IMR-90 (cell line): ENCODE results near the gene ATP13A2. TPM values are rescaled to one million over a fixed set of nuclear protein-coding genes. Genes with fewer than 3 reads are reported as not detected.
A peak's percentile ranks its signal among the peaks of the same experiment; 100 is the strongest.

ENCODE experiments used
- ATAC-seq: fragments of 200-7000 bp; cut with Tn5 transposase; 2 replicates; pipeline ENCODE4 v1.9.1; 2020; ENCODE audit warnings: low read depth, mild to moderate bottlenecking, moderate library complexity
- BruUV-seq: library from RNA; stranded (reverse); fragments of 400-500 nt; replicated peaks from 2 replicates; lab custom pipeline; 2021; lab: Mats Ljungman, UMichigan
- CTCF ChIA-PET: fragments of 300-600 bp; formaldehyde crosslinking; extraction: SDS; loops from one replicate; lab custom pipeline; 2021; ENCODE audit warnings: antibody characterized with exemption; lab: Yijun Ruan, JAX
- POLR2A ChIA-PET: fragments of 300-600 bp; sonication (Branson Sonifier 250); formaldehyde crosslinking; loops from one replicate; lab custom pipeline; 2022; ENCODE audit warnings: antibody characterized with exemption; ENCODE audit not compliant: unreplicated experiment; lab: Charles Lee
- DNase-seq: peaks from one replicate; pipeline ENCODE4 v3.0.0; 2013
- H2AFZ ChIP-seq: replicated peaks from 2 replicates; pipeline ENCODE3; 2013; ENCODE audit warnings: low read length, mild to moderate bottlenecking; ENCODE audit not compliant: poor library complexity
- H2AK5ac ChIP-seq: 2 replicates; pipeline ENCODE4 v1.6.1; 2013; ENCODE audit warnings: low read depth, low read length, inconsistent platforms
- H2AK9ac ChIP-seq: replicated peaks from 2 replicates; pipeline ENCODE3; 2013; ENCODE audit warnings: mild to moderate bottlenecking, low read depth, low read length, moderate library complexity; ENCODE audit not compliant: poor library complexity
- H2BK120ac ChIP-seq: 2 replicates; pipeline ENCODE4 v1.6.1; 2013; ENCODE audit warnings: low read depth, low read length, inconsistent platforms
- H2BK15ac ChIP-seq: 3 replicates; pipeline ENCODE4 v1.6.1; 2013; ENCODE audit warnings: low read depth, low read length, inconsistent platforms
- H2BK20ac ChIP-seq: 2 replicates; pipeline ENCODE4 v1.6.1; 2013; ENCODE audit warnings: low read depth, mild to moderate bottlenecking, inconsistent platforms, low read length, moderate library complexity
- H2BK5ac ChIP-seq: 2 replicates; pipeline ENCODE4 v1.6.1; 2013; ENCODE audit warnings: mild to moderate bottlenecking, low read depth, low read length, inconsistent platforms; ENCODE audit not compliant: poor library complexity, severe bottlenecking
- H3K14ac ChIP-seq: replicated peaks from 2 replicates; pipeline ENCODE4 v1.6.1; 2013; ENCODE audit warnings: low read depth, low read length, inconsistent platforms
- H3K18ac ChIP-seq: 2 replicates; pipeline ENCODE4 v1.6.1; 2013; ENCODE audit warnings: low read depth, low read length, control low read depth
- H3K23ac ChIP-seq: 2 replicates; pipeline ENCODE4 v1.6.1; 2013; ENCODE audit warnings: low read depth, low read length, inconsistent platforms
- H3K27ac ChIP-seq: 2 replicates; pipeline ENCODE4 v1.5.1; 2013; ENCODE audit warnings: mild to moderate bottlenecking, control low read depth, low read length; ENCODE audit not compliant: insufficient read depth
- H3K27me3 ChIP-seq: 2 replicates; pipeline ENCODE4 v1.6.1; 2013; ENCODE audit warnings: low read length; ENCODE audit not compliant: control insufficient read depth, insufficient read depth
- H3K36me3 ChIP-seq: 2 replicates; pipeline ENCODE4 v1.6.1; 2013; ENCODE audit warnings: low read length, mixed read lengths; ENCODE audit not compliant: control insufficient read depth, insufficient read depth
- H3K4ac ChIP-seq: 2 replicates; pipeline ENCODE4 v1.6.1; 2013; ENCODE audit warnings: low read depth, low read length, inconsistent platforms
- H3K4me1 ChIP-seq: 2 replicates; pipeline ENCODE4 v1.6.1; 2013; ENCODE audit warnings: low read length, mixed read lengths; ENCODE audit not compliant: control insufficient read depth, insufficient read depth
- H3K4me2 ChIP-seq: 2 replicates; pipeline ENCODE4 v1.6.1; 2013; ENCODE audit warnings: low read depth, mild to moderate bottlenecking, control low read depth, low read length, moderate library complexity
- H3K4me3 ChIP-seq: 2 replicates; pipeline ENCODE4 v1.5.1; 2013; ENCODE audit warnings: low read depth, mild to moderate bottlenecking, control low read depth, low read length, moderate library complexity; ENCODE audit not compliant: insufficient read depth
- H3K56ac ChIP-seq: 2 replicates; pipeline ENCODE4 v1.6.1; 2013; ENCODE audit warnings: low read length, inconsistent platforms; ENCODE audit not compliant: insufficient read depth; ENCODE audit errors: extremely low read depth
- H3K79me1 ChIP-seq, 2 experiments: 2 replicates each; pipeline ENCODE4 v1.6.1; 2013; ENCODE audit warnings: low read length in 2 of 2, inconsistent platforms in 1 of 2, low read depth in 1 of 2
- H3K9ac ChIP-seq: 2 replicates; pipeline ENCODE4 v1.6.1; 2013; ENCODE audit warnings: low read depth, low read length, control low read depth
- H3K9me1 ChIP-seq: 2 replicates; pipeline ENCODE4 v1.6.1; 2013; ENCODE audit warnings: low read length, inconsistent platforms; ENCODE audit not compliant: insufficient read depth
- H3K9me3 ChIP-seq: 2 replicates; pipeline ENCODE4 v1.6.1; 2013; ENCODE audit warnings: low read length; ENCODE audit not compliant: control insufficient read depth, insufficient read depth
- H4K20me1 ChIP-seq: 2 replicates; pipeline ENCODE4 v1.6.1; 2013; ENCODE audit warnings: low read length, inconsistent platforms; ENCODE audit not compliant: insufficient read depth
- H4K5ac ChIP-seq: 2 replicates; pipeline ENCODE4 v1.6.1; 2013; ENCODE audit warnings: mild to moderate bottlenecking, low read depth, low read length, control low read depth
- H4K8ac ChIP-seq, 2 experiments: 2 replicates each; pipeline ENCODE4 v1.6.1; 2013; ENCODE audit warnings: low read depth in 2 of 2, low read length in 2 of 2, control low read depth in 1 of 2, inconsistent platforms in 1 of 2
- H4K91ac ChIP-seq: 2 replicates; pipeline ENCODE4 v1.6.1; 2013; ENCODE audit warnings: low read depth, low read length, inconsistent platforms; ENCODE audit not compliant: insufficient read depth
- BHLHE40 ChIP-seq: fragments of 150-350 bp; IDR thresholded peaks from 2 replicates; pipeline ENCODE4 v1.6.1; 2016; ENCODE audit warnings: mild to moderate bottlenecking, low read depth, low read length
- FOS ChIP-seq: fragments of 150-350 bp; IDR thresholded peaks from 2 replicates; pipeline ENCODE4 v1.6.1; 2016; ENCODE audit warnings: low read depth, low read length
- MAZ ChIP-seq: IDR thresholded peaks from 2 replicates; pipeline ENCODE4 v1.6.1; 2012; ENCODE audit warnings: low read depth, mild to moderate bottlenecking, low read length, improper control_type of control experiment, moderate library complexity, borderline replicate concordance
- NFE2L2 ChIP-seq: fragments of 150-350 bp; IDR thresholded peaks from 2 replicates; pipeline ENCODE4 v1.6.1; 2016; ENCODE audit warnings: low read depth, mild to moderate bottlenecking, low read length
- RCOR1 ChIP-seq: IDR thresholded peaks from 2 replicates; pipeline ENCODE4 v1.6.1; 2012; ENCODE audit warnings: mild to moderate bottlenecking, low read length, improper control_type of control experiment; ENCODE audit not compliant: insufficient replicate concordance
- WGBS, 2 experiments: methylation state at CpG; one replicate each; pipeline versions ENCODE4 v1.1.5 to v1.1.7; 2013; ENCODE audit warnings: missing lambda C conversion rate in 2 of 2; ENCODE audit not compliant: insufficient read length in 1 of 2; ENCODE audit errors: extremely low coverage in 2 of 2; 5-methylcytosine and 5-hydroxymethylcytosine counted together
- dilution Hi-C: fragments of 300-500 bp; cut with HindIII; formaldehyde crosslinking; loops from one replicate; pipeline ENCODE4 v1.14.3; 2018; ENCODE audit warnings: low sequenced_read_pairs; ENCODE audit not compliant: unreplicated experiment
- in situ Hi-C: fragments of 300-500 bp; cut with MboI; formaldehyde crosslinking; loops from 3 replicates; pipeline ENCODE4 v1.14.3; 2019; ENCODE audit warnings: low sequenced_read_pairs, inconsistent platforms, mixed read lengths
- intact Hi-C: fragments of 100-400 bp; cut with micrococcal nuclease; formaldehyde crosslinking; loops from 2 replicates; pipeline ENCODE4 v1.10.0; 2022
- polyA plus RNA-seq, 3 experiments: library from polyadenylated mRNA; depleted of rRNA; stranded (reverse); fragments of >200 nt; gene quantifications; 2 replicates each; pipeline ENCODE4 v1.2.3, GENCODE V29; 2012; ENCODE audit warnings: low replicate concordance in 1 of 3
- total RNA-seq: library from RNA; depleted of rRNA; stranded (reverse); fragments of >200 nt; gene quantifications from 2 replicates; pipeline ENCODE4 v1.2.3, GENCODE V29; 2012

Gene ATP13A2
- total and polyA plus RNA-seq, 2 of the 4 experiments (the other 2 are of a cell fraction), result 5.7 to 18.9 TPM

DNA sequence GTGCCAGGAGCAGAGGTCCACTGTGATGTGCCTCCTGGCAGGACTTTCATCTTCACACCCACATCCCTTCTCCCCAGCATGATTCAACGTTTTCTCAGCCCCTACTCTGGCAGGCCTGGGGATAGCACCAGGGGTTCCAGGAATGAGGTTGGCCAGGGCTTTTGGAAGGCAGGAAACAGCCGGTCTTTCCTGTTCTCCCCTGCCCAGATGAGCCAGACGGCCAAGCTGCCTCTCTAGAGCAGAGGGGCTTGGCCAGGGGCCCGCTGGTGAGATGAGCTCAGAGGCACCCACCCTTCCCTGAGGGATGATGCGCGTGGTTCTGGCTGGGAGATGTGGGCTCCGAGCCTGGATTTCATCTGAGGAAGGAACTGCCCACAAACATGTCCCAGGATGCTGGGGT is 27.0 kb downstream of the ATP13A2 start:
- POLR2A ChIA-PET, result no interaction called here
- Histone ChIP-seq H3K79me1 (no peaks in the 10 kb centered on the region), H4K8ac (0 out of 4 replicates have a peak overlapping the region, but pooled peaks of 1 of the 2 experiments have one; percentile 14), H3K18ac (no peak overlapping the region), H3K4me2 (no peak overlapping the region), H2BK5ac (no peak overlapping the region), H3K23ac (no peak overlapping the region), H3K27me3 (no peaks in the 10 kb centered on the region), H3K4me1 (peaks cover 6% of the 10 kb centered on the region; the same call in 1 of the 2 replicates), H2AFZ (peak overlapping the region; percentile 37), H2BK15ac (no peak overlapping the region), H4K91ac (no peak overlapping the region), H3K9me1 (no peaks in the 10 kb centered on the region), H2BK20ac (no peak overlapping the region), H4K5ac (no peak overlapping the region), H3K56ac (no peak overlapping the region), H3K36me3 (peaks cover 12% of the 10 kb centered on the region), H2AK5ac (peak overlapping the region; percentile 28; the same call in 1 of the 2 replicates), H4K20me1 (no peaks in the 10 kb centered on the region; the same call in 1 of the 2 replicates), H2AK9ac (peak overlapping the region; percentile 77), H2BK120ac (no peak overlapping the region), H3K9ac (no peak overlapping the region), H3K4me3 (no peak overlapping the region), H3K4ac (peak overlapping the region; percentile 24; the same call in 1 of the 2 replicates), H3K27ac (no peak overlapping the region), H3K9me3 (no peaks in the 10 kb centered on the region), H3K14ac (no peak overlapping the region)
- no TSS peak for BruUV-seq
- intact Hi-C loops (no loop called here), in situ Hi-C loops (no loop called here), dilution Hi-C loops (no loop called here)
- TF ChIP-seq FOS (peak; percentile 31; the same call in 1 of the 2 replicates), NFE2L2 (no peak), BHLHE40 (0 out of 2 replicates have a peak, but pooled peaks have one; percentile 16), MAZ (peak; percentile 35; the same call in 1 of the 2 replicates), RCOR1 (peak; percentile 12)
- WGBS, 2 experiments, result no CpG with 5 or more reads among the region's 7 CpGs
- CTCF ChIA-PET, result interaction anchor here (0.6 kb wide), 2 partner anchors 24 to 114 kb away, joined by 3 read pairs; no protein-coding TSS in a partner anchor
- DNase-seq (peak; percentile 85), ATAC-seq (peak; percentile 63)
